ENCODE data around the gene MMP23B. TPM values are rescaled to one million over a fixed set of nuclear protein-coding genes. Genes with fewer than 3 reads are reported as not detected.

Gene MMP23B
- total RNA-seq, 4 donors from 2014 or later, result 2.1 to 3.9 (median 3.2) TPM

Other genes starting within 250 kb of the MMP23B start
- 100 to 1,000 TPM; 122 to 249 (median 142) TPM for gene CCNL2, start 232.8 kb upstream of the MMP23B start, total RNA-seq
- 100 to 1,000 TPM in 3 of 4 donors, 10 to 100 TPM in 1; 83.4 to 122 (median 106) TPM for gene MRPL20, start 224.9 kb upstream of the MMP23B start, total RNA-seq
- gene ANKRD65, start 210.9 kb upstream of the MMP23B start, total RNA-seq, result 10 to 100 TPM in 1 of 4 donors, 1 to 10 TPM in 3; 3.1 to 10.9 (median 6.2) TPM
- gene VWA1, start 196.5 kb upstream of the MMP23B start, total RNA-seq, result 10 to 100 TPM; 26.5 to 36.4 (median 30.1) TPM
- gene ATAD3C, start 182.5 kb upstream of the MMP23B start, total RNA-seq, result 1 to 10 TPM in 1 of 4 donors, under 1 TPM in 3; 0.17 to 2.1 (median 0.63) TPM
- gene ATAD3B, start 160.4 kb upstream of the MMP23B start, total RNA-seq, result 10 to 100 TPM; 13.0 to 40.3 (median 17.1) TPM
- 10 to 100 TPM; 23.2 to 33.3 (median 26.9) TPM for gene ATAD3A, start 120.0 kb upstream of the MMP23B start, total RNA-seq
- gene TMEM240, start 91.5 kb upstream of the MMP23B start, total RNA-seq, result 1 to 10 TPM in 2 of 4 donors, under 1 TPM in 1, not detected in 1; 0.57 to 2.6 (median 2.0) TPM
- gene SSU72, start 57.3 kb upstream of the MMP23B start, total RNA-seq, result 100 to 1,000 TPM in 3 of 4 donors, 10 to 100 TPM in 1; 96.4 to 163 (median 123) TPM
- gene FNDC10, start 32.0 kb upstream of the MMP23B start, total RNA-seq, result 10 to 100 TPM; 10.5 to 18.9 (median 13.3) TPM
- 100 to 1,000 TPM; 117 to 216 (median 138) TPM for gene MIB2, start 16.7 kb upstream of the MMP23B start, total RNA-seq
- 10 to 100 TPM; 19.4 to 42.3 (median 21.8) TPM for gene CDK11B, start 26.8 kb downstream of the MMP23B start, total RNA-seq
- 10 to 100 TPM; 16.1 to 48.4 (median 31.4) TPM for gene SLC35E2B, start 60.6 kb downstream of the MMP23B start, total RNA-seq
- gene CDK11A, start 92.2 kb downstream of the MMP23B start, total RNA-seq, result 10 to 100 TPM; 18.1 to 56.9 (median 27.7) TPM
- gene NADK, start 146.3 kb downstream of the MMP23B start, total RNA-seq, result 10 to 100 TPM; 45.4 to 58.0 (median 54.2) TPM

Data from lower leg skin (tissue), 4 donors.